ENCODE results near the gene TTLL11.

DNA sequence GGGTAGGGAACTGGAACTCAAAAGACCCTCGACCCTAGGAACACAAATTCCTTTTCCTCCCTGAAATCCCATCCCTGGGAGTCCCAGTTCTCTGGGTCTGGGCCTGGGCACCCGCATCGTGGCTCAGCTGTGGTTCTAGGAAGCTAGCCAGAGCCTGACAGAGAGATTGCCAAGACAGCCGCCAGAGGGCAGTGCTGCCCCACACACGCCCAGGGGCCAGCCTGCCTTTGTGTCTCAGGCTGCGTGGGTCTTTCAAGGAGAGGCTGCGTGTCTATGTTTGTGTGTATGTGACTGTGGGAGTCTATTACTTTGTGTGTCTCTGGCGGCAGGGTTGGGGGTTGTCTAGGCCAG is 32.0 kb upstream of the TTLL11 start:
- TF ChIP-seq, protein P1, sequence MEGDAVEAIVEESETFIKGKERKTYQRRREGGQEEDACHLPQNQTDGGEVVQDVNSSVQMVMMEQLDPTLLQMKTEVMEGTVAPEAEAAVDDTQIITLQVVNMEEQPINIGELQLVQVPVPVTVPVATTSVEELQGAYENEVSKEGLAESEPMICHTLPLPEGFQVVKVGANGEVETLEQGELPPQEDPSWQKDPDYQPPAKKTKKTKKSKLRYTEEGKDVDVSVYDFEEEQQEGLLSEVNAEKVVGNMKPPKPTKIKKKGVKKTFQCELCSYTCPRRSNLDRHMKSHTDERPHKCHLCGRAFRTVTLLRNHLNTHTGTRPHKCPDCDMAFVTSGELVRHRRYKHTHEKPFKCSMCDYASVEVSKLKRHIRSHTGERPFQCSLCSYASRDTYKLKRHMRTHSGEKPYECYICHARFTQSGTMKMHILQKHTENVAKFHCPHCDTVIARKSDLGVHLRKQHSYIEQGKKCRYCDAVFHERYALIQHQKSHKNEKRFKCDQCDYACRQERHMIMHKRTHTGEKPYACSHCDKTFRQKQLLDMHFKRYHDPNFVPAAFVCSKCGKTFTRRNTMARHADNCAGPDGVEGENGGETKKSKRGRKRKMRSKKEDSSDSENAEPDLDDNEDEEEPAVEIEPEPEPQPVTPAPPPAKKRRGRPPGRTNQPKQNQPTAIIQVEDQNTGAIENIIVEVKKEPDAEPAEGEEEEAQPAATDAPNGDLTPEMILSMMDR (conservative IDR thresholded peaks at IDR 0.05), result peak; percentile 95
- no peak for TF ChIP-seq EZH2 (IDR thresholded peaks at IDR 0.05; ENCODE audit: low read depth)

Measured in PC-9 (cell line).